Measurements from ENCODE around the gene BTNL9. TPM values are rescaled to one million over a fixed set of nuclear protein-coding genes. Genes with fewer than 3 reads are reported as not detected.

The BTNL9 gene
- polyA plus RNA-seq, 1 donor (not counting 4 experiments of a cell fraction or from before 2014, with no cell fraction given), result 0.07 TPM

GRCh38 chr5:181020688-181021087, 19.4 kb upstream of the BTNL9 start:
- Histone ChIP-seq H3K4me1 (ENCODE audit: control insufficient read depth, extremely low read depth, insufficient read depth, low read length) (no peaks in the 10 kb centered on the region), H3K4me2 (ENCODE audit: control insufficient read depth, extremely low read depth, insufficient read depth, low read depth, low read length) (no peak overlapping the region), H3K9me3 (ENCODE audit: control insufficient read depth, low read depth, low read length) (no peaks in the 10 kb centered on the region), H3K4me3 (ENCODE audit: control insufficient read depth in 2 of 3, extremely low read depth in 1 of 3, insufficient read depth in 2 of 3, low read depth in 1 of 3, low read length in 3 of 3) (no peak overlapping the region), H4K20me1 (ENCODE audit: control insufficient read depth, extremely low read depth, insufficient read depth, low read length) (no peaks in the 10 kb centered on the region), H2AFZ (ENCODE audit: control insufficient read depth, low read length) (no peak overlapping the region), H3K36me3 (ENCODE audit: control insufficient read depth in 2 of 2, extremely low read depth in 1 of 2, insufficient read depth in 2 of 2, low read length in 2 of 2) (no peaks in the 10 kb centered on the region), H3K9me1 (ENCODE audit: control insufficient read depth, extremely low read depth, insufficient read depth, low read length) (peaks cover 2% of the 10 kb centered on the region), H3K27me3 (ENCODE audit: control insufficient read depth, extremely low read depth, insufficient read depth, low read length) (no peaks in the 10 kb centered on the region), H3K27ac (ENCODE audit: control insufficient read depth, insufficient read depth, low read length) (no peak overlapping the region), H3K9ac (ENCODE audit: control insufficient read depth, extremely low read depth, insufficient read depth, low read length) (no peak overlapping the region), H3K79me2 (ENCODE audit: control insufficient read depth, insufficient read depth, low read length) (no peaks in the 10 kb centered on the region)
- no peak for TF ChIP-seq CTCF (optimal IDR thresholded peaks at IDR 0.05 in 1 of 3, IDR thresholded peaks at IDR 0.05 in 1 of 3, conservative IDR thresholded peaks at IDR 0.05 in 1 of 3; ENCODE audit: extremely low read depth in 1 of 3, insufficient read depth in 2 of 3, low read length in 3 of 3)
- TF ChIP-seq EZH2 (IDR thresholded peaks at IDR 0.05; ENCODE audit: low read length), result no peak
- dilution Hi-C loops (cut with MboI; ENCODE audit: extremely low pct_ligation_motif_present, low sequenced_read_pairs), result no loop called here
- FAIRE-seq (no peak), DNase-seq (ENCODE audit: low read depth, low spot score) (no peak)

- no peak overlapping the region for H3K4me3 ChIP-seq (ENCODE audit: control insufficient read depth in 2 of 3, extremely low read depth in 1 of 3, insufficient read depth in 2 of 3, low read depth in 1 of 3, low read length in 3 of 3)
- FAIRE-seq (no peak), DNase-seq (ENCODE audit: low read depth, low spot score) (peak; percentile 4)
- no peak overlapping the region for H3K27ac ChIP-seq (ENCODE audit: control insufficient read depth, insufficient read depth, low read length)
- no peaks in the 10 kb centered on the region for H3K9me3 ChIP-seq (ENCODE audit: control insufficient read depth, low read depth, low read length)
- TF ChIP-seq CTCF (optimal IDR thresholded peaks at IDR 0.05 in 1 of 3, IDR thresholded peaks at IDR 0.05 in 1 of 3, conservative IDR thresholded peaks at IDR 0.05 in 1 of 3; ENCODE audit: extremely low read depth in 1 of 3, insufficient read depth in 2 of 3, low read length in 3 of 3) (no peak), EZH2 (IDR thresholded peaks at IDR 0.05; ENCODE audit: low read length) (no peak)
- H3K79me2 ChIP-seq (ENCODE audit: control insufficient read depth, insufficient read depth, low read length), result no peaks in the 10 kb centered on the region
- no peak overlapping the region for H3K4me2 ChIP-seq (ENCODE audit: control insufficient read depth, extremely low read depth, insufficient read depth, low read depth, low read length)
- H3K4me1 ChIP-seq (ENCODE audit: control insufficient read depth, extremely low read depth, insufficient read depth, low read length), result no peaks in the 10 kb centered on the region
- H3K27me3 ChIP-seq (ENCODE audit: control insufficient read depth, extremely low read depth, insufficient read depth, low read length), result no peaks in the 10 kb centered on the region
- no peaks in the 10 kb centered on the region for H3K36me3 ChIP-seq (ENCODE audit: control insufficient read depth in 2 of 2, extremely low read depth in 1 of 2, insufficient read depth in 2 of 2, low read length in 2 of 2)
- H3K9ac ChIP-seq (ENCODE audit: control insufficient read depth, extremely low read depth, insufficient read depth, low read length), result no peak overlapping the region
- dilution Hi-C loops (cut with MboI; ENCODE audit: extremely low pct_ligation_motif_present, low sequenced_read_pairs), result no loop called here
- H4K20me1 ChIP-seq (ENCODE audit: control insufficient read depth, extremely low read depth, insufficient read depth, low read length), result no peaks in the 10 kb centered on the region
- H2AFZ ChIP-seq (ENCODE audit: control insufficient read depth, low read length), result no peak overlapping the region
- H3K9me1 ChIP-seq (ENCODE audit: control insufficient read depth, extremely low read depth, insufficient read depth, low read length), result peaks cover 2% of the 10 kb centered on the region
Observed at GRCh38 chr5:181024245-181025064, 15.6 kb upstream of the BTNL9 start.
